SK-N-SH (cell line): ENCODE results near the gene MYNN. TPM values are rescaled to one million over a fixed set of nuclear protein-coding genes. Genes with fewer than 3 reads are reported as not detected.

ENCODE experiments used
- CTCF ChIA-PET: fragments of 300-600, 350-600 bp; formaldehyde crosslinking; extraction: SDS; loops from one replicate; lab custom pipeline; 2021; lab: Yijun Ruan, JAX
- POLR2A ChIA-PET: fragments of 350-600 bp; sonication (Branson Sonifier 250); formaldehyde crosslinking; extraction: SDS; loops from one replicate; lab custom pipeline; 2020; ENCODE audit warnings: antibody characterized with exemption, inconsistent platforms; lab: Yijun Ruan, JAX
- DNase-seq: peaks from one replicate; pipeline ENCODE4 v3.0.0; 2012
- H2AFZ ChIP-seq: fragments of 200-600 bp; sonication (generic); 2 replicates; pipeline ENCODE4 v1.8.1; 2016; ENCODE audit warnings: antibody characterized with exemption, mild to moderate bottlenecking, low read depth
- H3F3A ChIP-seq: fragments of 200-600 bp; sonication (generic); replicated peaks from 2 replicates; pipeline ENCODE3; 2016; ENCODE audit warnings: antibody characterized with exemption, mild to moderate bottlenecking; ENCODE audit not compliant: insufficient read depth
- H3K27ac ChIP-seq, 2 experiments: fragments of 200-500 bp in 1 of 2; fragments of 200-600 bp in 1 of 2; sonication (Bioruptor generic) in 1 of 2; sonication (generic), shearing (Covaris generic) in 1 of 2; 2 replicates each; pipeline versions ENCODE4 v1.5.1 to v1.6.1; 2014 to 2016; ENCODE audit warnings: low read depth in 2 of 2, inconsistent platforms in 1 of 2, low read length in 1 of 2, mild to moderate bottlenecking in 1 of 2, mixed read lengths in 1 of 2
- H3K27me3 ChIP-seq: fragments of 200-600 bp; sonication (generic), shearing (Covaris generic); 2 replicates; pipeline ENCODE4 v1.6.1; 2016; ENCODE audit warnings: mixed run types; ENCODE audit not compliant: insufficient read depth
- H3K36me3 ChIP-seq, 2 experiments: fragments of 200-500 bp in 1 of 2; fragments of 200-600 bp in 1 of 2; sonication (Bioruptor generic) in 1 of 2; sonication (generic) in 1 of 2; replicated peaks in 1 of 2; 2 replicates each; pipeline versions ENCODE3 to v1.5.1; 2014 to 2016; ENCODE audit warnings: low read length in 1 of 2, mild to moderate bottlenecking in 1 of 2; ENCODE audit not compliant: insufficient read depth in 2 of 2, control insufficient read depth in 1 of 2
- H3K4me1 ChIP-seq, 2 experiments: fragments of 200-500 bp in 1 of 2; fragments of 200-600 bp in 1 of 2; sonication (Bioruptor generic) in 1 of 2; sonication (generic), shearing (Covaris generic) in 1 of 2; 2 replicates each; pipeline versions ENCODE4 v1.5.1 to v1.6.1; 2014 to 2016; ENCODE audit warnings: low read depth in 1 of 2, low read length in 1 of 2, mixed run types in 1 of 2; ENCODE audit not compliant: insufficient read depth in 2 of 2, control insufficient read depth in 1 of 2
- H3K4me2 ChIP-seq: fragments of 200-600 bp; sonication (generic), shearing (Covaris generic); 2 replicates; pipeline ENCODE4 v1.6.1; 2017; ENCODE audit warnings: mixed run types
- H3K4me3 ChIP-seq, 2 experiments: fragments of 200-500 bp in 1 of 2; fragments of 200-600 bp in 1 of 2; sonication (Bioruptor generic) in 1 of 2; sonication (generic), shearing (Covaris generic) in 1 of 2; 2 replicates each; pipeline versions ENCODE4 v1.5.1 to v1.8.1; 2014 to 2016; ENCODE audit warnings: low read depth in 2 of 2, inconsistent platforms in 1 of 2, low read length in 1 of 2, mild to moderate bottlenecking in 1 of 2, mixed read lengths in 1 of 2, moderate library complexity in 1 of 2
- H3K79me2 ChIP-seq: fragments of 200-600 bp; sonication (generic); 2 replicates; pipeline ENCODE4 v1.8.1; 2017; ENCODE audit warnings: mild to moderate bottlenecking; ENCODE audit not compliant: insufficient read depth
- H3K9ac ChIP-seq: fragments of 200-600 bp; sonication (generic); 2 replicates; pipeline ENCODE4 v1.6.1; 2017; ENCODE audit warnings: mixed run types
- H3K9me2 ChIP-seq: fragments of 200-600 bp; sonication (generic); 2 replicates; pipeline ENCODE4 v1.6.1; 2017; ENCODE audit warnings: mixed run types
- H3K9me3 ChIP-seq: fragments of 200-600 bp; sonication (generic); 2 replicates; pipeline ENCODE4 v1.6.1; 2017; ENCODE audit warnings: mixed run types, mild to moderate bottlenecking, moderate library complexity
- H4K20me1 ChIP-seq: fragments of 200-600 bp; sonication (generic); 2 replicates; pipeline ENCODE4 v1.6.1; 2017; ENCODE audit warnings: mild to moderate bottlenecking, mixed run types; ENCODE audit not compliant: insufficient read depth
- CTCF ChIP-seq: fragments of 200-600 bp; sonication (generic); IDR thresholded peaks from 2 replicates; pipeline ENCODE4 v1.6.1; 2017; ENCODE audit warnings: antibody characterized with exemption, mild to moderate bottlenecking, moderate library complexity
- ELF1 ChIP-seq: IDR thresholded peaks from 2 replicates; pipeline ENCODE4 v1.4.0; 2012
- EP300 ChIP-seq, 2 experiments: IDR thresholded peaks; 2 replicates each; pipeline versions ENCODE4 v1.4.0 to v1.6.1; 2012; ENCODE audit warnings: borderline replicate concordance in 1 of 2, low read depth in 1 of 2, low read length in 1 of 2
- EZH2phosphoT487 ChIP-seq: fragments of 200-600 bp; sonication (generic); IDR thresholded peaks from 2 replicates; pipeline ENCODE4 v1.6.1; 2017; ENCODE audit warnings: low read depth, mixed run types, mild to moderate bottlenecking, antibody characterized with exemption, moderate library complexity, borderline replicate concordance
- FOSL2 ChIP-seq: IDR thresholded peaks from 2 replicates; pipeline ENCODE4 v1.4.0; 2012; ENCODE audit warnings: low read depth, mild to moderate bottlenecking, moderate library complexity, borderline replicate concordance
- FOXM1 ChIP-seq: IDR thresholded peaks from 2 replicates; pipeline ENCODE4 v1.4.0; 2012; ENCODE audit warnings: low read depth, mild to moderate bottlenecking
- GABPA ChIP-seq: IDR thresholded peaks from 2 replicates; pipeline ENCODE4 v1.4.0; 2012; ENCODE audit warnings: low read depth, mild to moderate bottlenecking
- GATA2 ChIP-seq: sonication (generic); formaldehyde crosslinking; IDR thresholded peaks from 2 replicates; pipeline ENCODE4 v1.5.0; 2020; ENCODE audit warnings: mild to moderate bottlenecking, missing genetic modification reagents
- JUND ChIP-seq: IDR thresholded peaks from 2 replicates; pipeline ENCODE4 v1.4.0; 2012
- MEF2A ChIP-seq: IDR thresholded peaks from 2 replicates; pipeline ENCODE4 v1.4.0; 2012; ENCODE audit warnings: low read depth, borderline replicate concordance
- MXI1 ChIP-seq: IDR thresholded peaks from 2 replicates; pipeline ENCODE4 v1.6.1; 2012; ENCODE audit warnings: mild to moderate bottlenecking, low read depth, low read length, improper control_type of control experiment
- NFIC ChIP-seq: IDR thresholded peaks from 2 replicates; pipeline ENCODE4 v1.4.0; 2012; ENCODE audit warnings: borderline replicate concordance
- POLR2AphosphoS5 ChIP-seq: IDR thresholded peaks from 2 replicates; pipeline ENCODE4 v1.6.1; 2012; ENCODE audit warnings: low read depth, low read length
- RAD21 ChIP-seq: IDR thresholded peaks from 2 replicates; pipeline ENCODE4 v1.6.1; 2012; ENCODE audit warnings: mild to moderate bottlenecking, low read length
- RFX5 ChIP-seq: IDR thresholded peaks from 2 replicates; pipeline ENCODE4 v1.6.1; 2012; ENCODE audit warnings: mild to moderate bottlenecking, improper control_type of control experiment, low read length
- RXRA ChIP-seq: IDR thresholded peaks from 2 replicates; pipeline ENCODE4 v1.4.0; 2012; ENCODE audit warnings: low read depth, mild to moderate bottlenecking, borderline replicate concordance
- TCF12 ChIP-seq: IDR thresholded peaks from 2 replicates; pipeline ENCODE4 v1.4.0; 2012
- TEAD4 ChIP-seq: IDR thresholded peaks from 2 replicates; pipeline ENCODE4 v1.4.0; 2012; ENCODE audit warnings: mild to moderate bottlenecking, borderline replicate concordance; ENCODE audit not compliant: insufficient read depth
- USF1 ChIP-seq: IDR thresholded peaks from 2 replicates; pipeline ENCODE4 v1.4.0; 2012; ENCODE audit warnings: low read depth, borderline replicate concordance
- ZBTB33 ChIP-seq: IDR thresholded peaks from 2 replicates; pipeline ENCODE4 v1.4.0; 2012; ENCODE audit warnings: low read depth, borderline replicate concordance
- WGBS: methylation state at CpG from one replicate; pipeline ENCODE4 v1.1.6; 2017; ENCODE audit warnings: low lambda C conversion rate; 5-methylcytosine and 5-hydroxymethylcytosine counted together
- polyA plus RNA-seq, 3 experiments: library from polyadenylated mRNA; depleted of rRNA; stranded (reverse); fragments of >200 nt; gene quantifications; 2 replicates each; pipeline ENCODE4 v1.2.3, GENCODE V29; 2012
- TF ChIP-seq, protein P1 (sequence below): IDR thresholded peaks from 2 replicates; pipeline ENCODE4 v1.4.0; 2012; ENCODE audit warnings: low read depth

MYNN gene
- polyA plus RNA-seq, 1 of the 3 experiments (the other 2 are of a cell fraction), result 9.7 TPM

- TF ChIP-seq FOXM1, result no peak
- no peak for TF ChIP-seq MXI1
- no peak for TF ChIP-seq MEF2A
- TF ChIP-seq FOSL2, result no peak
- TF ChIP-seq TEAD4, result no peak
- TF ChIP-seq TCF12, result no peak
These were observed 13.9 kb downstream of the MYNN start (continued) for GRCh38 chr3:169787120-169787519.

- Histone ChIP-seq H3K4me3 (no peak overlapping the region), H3K4me2 (no peak overlapping the region), H3F3A (peaks cover 21% of the 10 kb centered on the region), H3K27ac (no peak overlapping the region), H2AFZ (no peak overlapping the region), H3K79me2 (peaks cover 4% of the 10 kb centered on the region), H3K9me2 (no peaks in the 10 kb centered on the region), H3K9ac (no peak overlapping the region), H3K27me3 (no peaks in the 10 kb centered on the region), H3K9me3 (no peaks in the 10 kb centered on the region), H4K20me1 (no peaks in the 10 kb centered on the region), H3K4me1 (peaks cover 0 to 4% of the 10 kb centered on the region in 2 experiments; a peak in 1 of 4 replicates), H3K36me3 (peaks cover 74 to 93% of the 10 kb centered on the region in 2 experiments)
- CTCF ChIA-PET, result no interaction called here
- no peak for TF ChIP-seq ELF1
- TF ChIP-seq CTCF, result no peak
- no peak for TF ChIP-seq FOSL2
- TF ChIP-seq RXRA, result no peak
- no peak for TF ChIP-seq MEF2A
- no peak for TF ChIP-seq JUND
- no peak for TF ChIP-seq RAD21
- POLR2A ChIA-PET, result no interaction called here
- WGBS, result 91% methylated on average over 1 of the region's 1 CpG
- no peak for DNase-seq
These were observed 14.6 kb downstream of the MYNN start for GRCh38 chr3:169787791-169788190.

GRCh38 chr3:169790219-169790618 is 17.0 kb downstream of the MYNN start:
- ChIA-PET CTCF (no interaction called here), POLR2A (no interaction called here)
- H3K79me2 ChIP-seq, result peaks cover 4% of the 10 kb centered on the region
- no peaks in the 10 kb centered on the region for H4K20me1 ChIP-seq
- H3K36me3 ChIP-seq, result peaks cover 59 to 83% of the 10 kb centered on the region in 2 experiments
- H3K27me3 ChIP-seq, result no peaks in the 10 kb centered on the region
- no peak overlapping the region for H3K27ac ChIP-seq
- H3K4me3 ChIP-seq, result no peak overlapping the region
- peaks cover 20% of the 10 kb centered on the region for H3F3A ChIP-seq
- no peak overlapping the region for H2AFZ ChIP-seq
- no peaks in the 10 kb centered on the region for H3K9me2 ChIP-seq
- H3K4me1 ChIP-seq, result 0 out of 4 replicates have a peak, but pooled peaks cover 0 to 4% of the 10 kb centered on the region in 2 experiments
- no peak for DNase-seq
- no peak overlapping the region for H3K9ac ChIP-seq
- H3K4me2 ChIP-seq, result no peak overlapping the region
- H3K9me3 ChIP-seq, result no peaks in the 10 kb centered on the region
- TF ChIP-seq, protein P1, sequence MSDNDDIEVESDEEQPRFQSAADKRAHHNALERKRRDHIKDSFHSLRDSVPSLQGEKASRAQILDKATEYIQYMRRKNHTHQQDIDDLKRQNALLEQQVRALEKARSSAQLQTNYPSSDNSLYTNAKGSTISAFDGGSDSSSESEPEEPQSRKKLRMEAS, result no peak
- TF ChIP-seq RXRA (no peak), EP300 (IDR thresholded peaks at IDR 0.05; ENCODE audit: borderline replicate concordance in 1 of 2, low read depth in 1 of 2, low read length in 1 of 2) (no peak), GABPA (no peak), FOXM1 (no peak), USF1 (no peak), RFX5 (no peak), NFIC (no peak), FOSL2 (no peak), GATA2 (CRISPR knock-in tag) (no peak), POLR2AphosphoS5 (no peak), CTCF (no peak), EZH2phosphoT487 (no peak), ZBTB33 (no peak)
